Epithelial cell of esophagus (primary cell): ENCODE measurements around the gene MCTP1.

ENCODE experiments used
- DNase-seq: peaks from one replicate; pipeline ENCODE4 v3.0.0; 2010; ENCODE audit warnings: low read depth
- H3K4me3 ChIP-seq: 2 replicates; pipeline ENCODE4 v1.5.1; 2011; ENCODE audit warnings: mild to moderate bottlenecking, low read length, control low read depth
- TF ChIP-seq, protein P1 (sequence below): IDR thresholded peaks from 2 replicates; pipeline ENCODE4 v1.5.1; 2011; ENCODE audit warnings: low read depth, mild to moderate bottlenecking, low read length, control low read depth, inconsistent platforms; ENCODE audit not compliant: insufficient read depth; ENCODE audit errors: missing control alignments

The MCTP1 gene

GRCh38 chr5:94784536-94785505, 500.1 kb downstream of the MCTP1 start:
- DNase-seq: peak; percentile 15
- TF ChIP-seq, protein P1, sequence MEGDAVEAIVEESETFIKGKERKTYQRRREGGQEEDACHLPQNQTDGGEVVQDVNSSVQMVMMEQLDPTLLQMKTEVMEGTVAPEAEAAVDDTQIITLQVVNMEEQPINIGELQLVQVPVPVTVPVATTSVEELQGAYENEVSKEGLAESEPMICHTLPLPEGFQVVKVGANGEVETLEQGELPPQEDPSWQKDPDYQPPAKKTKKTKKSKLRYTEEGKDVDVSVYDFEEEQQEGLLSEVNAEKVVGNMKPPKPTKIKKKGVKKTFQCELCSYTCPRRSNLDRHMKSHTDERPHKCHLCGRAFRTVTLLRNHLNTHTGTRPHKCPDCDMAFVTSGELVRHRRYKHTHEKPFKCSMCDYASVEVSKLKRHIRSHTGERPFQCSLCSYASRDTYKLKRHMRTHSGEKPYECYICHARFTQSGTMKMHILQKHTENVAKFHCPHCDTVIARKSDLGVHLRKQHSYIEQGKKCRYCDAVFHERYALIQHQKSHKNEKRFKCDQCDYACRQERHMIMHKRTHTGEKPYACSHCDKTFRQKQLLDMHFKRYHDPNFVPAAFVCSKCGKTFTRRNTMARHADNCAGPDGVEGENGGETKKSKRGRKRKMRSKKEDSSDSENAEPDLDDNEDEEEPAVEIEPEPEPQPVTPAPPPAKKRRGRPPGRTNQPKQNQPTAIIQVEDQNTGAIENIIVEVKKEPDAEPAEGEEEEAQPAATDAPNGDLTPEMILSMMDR: peak; percentile 24
- H3K4me3 ChIP-seq: no peak overlapping the region

DNA sequence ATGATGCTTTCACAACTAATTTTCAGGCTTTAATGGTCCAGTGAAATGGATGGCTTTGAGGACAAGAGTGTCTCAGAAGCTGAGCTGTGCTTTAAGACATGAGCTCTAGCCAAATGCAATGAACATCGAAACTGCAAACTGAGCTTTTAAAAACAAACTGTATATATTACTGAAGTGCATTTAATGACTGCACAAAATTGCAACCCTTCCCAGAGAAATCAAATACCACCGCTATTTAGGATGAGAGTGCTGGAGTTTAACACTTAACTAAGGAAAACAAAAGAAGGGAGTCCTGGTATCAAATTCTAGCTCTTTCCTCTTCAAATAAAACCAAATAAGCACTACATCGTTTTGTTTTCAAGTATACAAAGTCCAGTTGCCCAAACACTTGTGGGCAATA, 502.5 kb downstream of the MCTP1 start:
- H3K4me3 ChIP-seq: no peak overlapping the region
- TF ChIP-seq, protein P1: no peak
- no peak for DNase-seq

DNA sequence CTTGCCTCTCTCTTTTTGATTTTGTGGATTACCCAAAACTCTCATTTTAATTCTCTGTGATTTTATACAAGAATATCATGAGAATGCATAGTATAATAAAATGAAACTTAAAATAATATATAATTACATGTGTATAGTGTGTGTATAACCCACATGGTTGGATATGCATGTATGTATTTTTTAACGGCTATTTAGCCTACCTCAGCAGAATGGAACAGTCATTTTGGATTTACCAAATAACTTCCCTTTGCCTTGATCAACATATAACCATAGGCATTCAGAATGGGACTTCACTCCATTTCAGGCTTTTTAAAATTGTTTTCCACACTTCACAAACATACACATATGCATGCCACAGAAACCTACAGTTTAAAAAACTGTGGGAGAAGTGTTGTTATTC, 505.2 kb downstream of the MCTP1 start:
- TF ChIP-seq, protein P1: no peak
- H3K4me3 ChIP-seq: no peak overlapping the region
- no peak for DNase-seq

- TF ChIP-seq, protein P1: no peak
- no peak overlapping the region for H3K4me3 ChIP-seq
- no peak for DNase-seq
Measured at GRCh38 chr5:94778732-94779131, 506.2 kb downstream of the MCTP1 start.

DNA sequence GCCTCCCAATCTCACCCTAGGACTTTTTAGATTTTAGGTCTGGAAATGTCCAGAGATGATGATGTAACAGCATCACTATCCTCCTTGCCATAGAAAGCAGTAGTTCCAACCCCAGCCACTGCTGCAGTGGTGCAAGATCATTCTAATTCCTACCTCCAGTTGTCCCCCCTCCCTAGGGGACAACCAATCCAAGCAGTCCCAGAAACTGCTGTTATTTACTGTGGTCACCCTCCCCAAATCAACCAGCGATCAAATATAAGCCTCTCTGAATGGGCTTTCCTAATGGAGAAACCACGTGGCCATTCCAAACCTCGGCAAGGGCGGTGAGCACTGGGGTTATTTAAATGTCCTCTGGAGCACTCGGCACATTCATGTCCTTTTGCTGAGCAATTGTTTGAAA, 506.6 kb downstream of the MCTP1 start:
- no peak for DNase-seq
- H3K4me3 ChIP-seq: no peak overlapping the region
- TF ChIP-seq, protein P1: no peak

DNA sequence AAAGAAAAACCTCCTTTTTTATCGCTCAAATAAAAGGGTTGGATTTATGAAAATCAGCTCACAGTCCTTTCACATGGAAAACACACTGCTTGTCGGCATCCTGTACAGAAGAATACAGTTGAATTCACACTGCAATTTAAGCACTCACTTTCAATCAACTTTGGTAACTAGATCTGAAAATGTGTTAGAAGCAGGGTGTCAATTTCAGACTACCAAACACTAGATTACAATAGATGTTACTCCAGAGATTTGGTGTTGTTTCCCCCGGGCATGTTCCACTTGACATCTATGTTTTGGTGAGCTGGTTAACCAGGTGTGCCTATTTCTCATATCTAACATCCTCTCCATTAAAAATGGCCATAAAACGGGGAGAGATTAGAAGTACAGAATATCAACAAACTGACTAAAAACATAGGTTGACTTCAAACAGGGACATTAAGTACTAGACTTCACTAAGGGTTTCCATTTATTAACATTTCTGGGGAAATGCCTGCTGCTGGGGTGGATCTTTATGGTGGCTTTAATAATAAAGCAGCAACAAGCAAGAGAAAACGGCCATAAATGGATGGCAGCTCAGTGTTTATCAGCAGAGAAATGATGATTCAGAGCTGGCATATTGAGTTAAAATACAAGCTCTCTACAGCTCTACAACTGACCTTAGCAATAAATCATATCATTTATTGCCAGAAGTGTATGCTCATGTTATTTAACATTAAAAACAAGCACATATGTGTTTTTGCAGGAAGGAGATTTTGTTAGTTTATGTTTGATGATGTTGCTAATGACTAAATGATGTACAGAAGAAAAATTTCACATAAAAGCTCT, 507.6 kb downstream of the MCTP1 start:
- no peak for DNase-seq
- no peak overlapping the region for H3K4me3 ChIP-seq
- TF ChIP-seq, protein P1: no peak
